NCI-H2196 (cell line): Measurements from ENCODE around the gene ST6GAL1.
"Not testable (repeated sequence)": the region's sequence is repeated elsewhere in the genome, so short reads cannot be mapped to it uniquely, and the experiment has no call there.

Experiments used
- DNase-seq: peaks from one replicate; lab custom pipeline; 2025; ENCODE audit not compliant: unreplicated experiment; lab: John Stamatoyannopoulos, UW

The ST6GAL1 gene

DNA sequence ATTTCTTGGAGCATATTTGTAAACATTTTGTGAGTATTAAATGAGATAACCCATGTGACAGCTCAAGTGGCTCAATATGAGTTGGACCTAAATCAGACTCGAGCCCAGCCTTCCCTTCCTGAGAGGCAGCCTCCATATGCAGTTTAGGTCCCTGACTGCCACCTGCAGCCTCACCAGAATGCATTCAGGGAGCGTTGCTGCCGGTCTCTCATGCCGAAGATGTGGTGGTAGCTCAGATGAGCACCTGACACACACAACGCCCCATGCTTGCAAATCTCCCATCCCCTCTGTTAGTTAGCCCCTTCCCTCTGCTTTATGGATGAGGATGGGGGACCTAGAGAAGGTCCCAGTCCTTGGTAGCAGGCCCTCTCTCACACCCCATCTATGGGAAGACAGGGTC lies 9.2 kb downstream of the ST6GAL1 start:
- DNase-seq: no peak

DNA sequence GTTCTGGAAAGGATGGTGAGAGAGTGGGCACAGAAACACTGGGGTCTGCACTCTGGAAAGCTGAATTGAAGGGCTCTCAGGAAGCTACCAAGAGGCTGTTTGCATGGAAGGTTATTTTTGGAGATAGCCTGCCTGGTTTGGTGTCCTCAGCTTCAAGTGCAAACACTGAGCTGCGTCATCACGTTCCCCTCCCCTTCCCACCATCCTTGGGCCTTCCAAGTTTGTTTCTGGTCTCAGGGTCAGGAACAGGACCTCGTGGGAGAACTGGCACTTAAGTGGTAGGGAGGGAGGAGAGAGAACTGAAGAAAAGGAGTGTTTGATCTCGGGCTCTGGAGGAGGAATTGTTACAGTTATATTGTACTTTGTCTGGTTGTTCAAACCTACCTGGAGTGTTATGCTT lies 10.6 kb downstream of the ST6GAL1 start:
- DNase-seq: no peak

- no peak for DNase-seq
Observed at GRCh38 chr3:186942168-186942567, 11.8 kb downstream of the ST6GAL1 start.

- DNase-seq: no peak
Observed at GRCh38 chr3:186945255-186945823, 15.0 kb downstream of the ST6GAL1 start.

GRCh38 chr3:186946756-186947375 lies 16.5 kb downstream of the ST6GAL1 start:
- no peak for DNase-seq

GRCh38 chr3:186949281-186949982 lies 19.1 kb downstream of the ST6GAL1 start:
- no peak for DNase-seq

DNA sequence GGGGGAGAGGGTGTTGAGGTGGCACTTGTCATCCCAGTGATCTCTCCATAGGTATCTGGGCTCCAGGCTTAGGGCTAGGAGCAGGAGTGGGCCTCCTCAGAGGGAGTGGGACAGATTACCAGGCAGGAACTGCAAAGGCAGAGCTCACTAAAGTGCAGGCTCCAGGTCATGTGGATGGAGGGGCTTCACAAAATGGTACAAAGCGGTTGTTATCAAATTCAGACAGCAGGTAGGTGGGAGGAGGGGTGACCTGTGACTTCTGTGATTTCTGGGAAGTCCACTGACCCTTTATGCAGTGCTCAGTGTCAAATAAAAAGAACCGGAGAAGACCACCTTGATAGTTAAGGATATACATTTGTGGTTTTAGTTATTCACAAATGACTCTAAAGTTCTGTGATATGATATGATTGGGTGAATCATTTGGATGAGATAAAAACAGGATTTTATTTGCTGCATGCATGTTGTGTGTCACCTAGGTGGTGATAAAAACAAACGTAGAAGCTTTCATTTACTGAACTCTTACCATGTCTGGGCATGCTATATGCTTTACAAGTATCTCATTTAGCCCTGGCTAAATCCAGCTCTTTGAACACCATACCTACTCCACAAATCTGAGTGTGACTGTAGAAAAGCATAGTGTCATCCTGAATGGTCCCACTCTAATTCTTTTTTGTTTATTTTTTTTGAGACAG lies 20.2 kb downstream of the ST6GAL1 start:
- DNase-seq: no peak

GRCh38 chr3:186951640-186952552 lies 21.6 kb downstream of the ST6GAL1 start:
- DNase-seq: no peak

- DNase-seq: no peak
Observed at GRCh38 chr3:186953011-186953487, 22.7 kb downstream of the ST6GAL1 start.

DNA sequence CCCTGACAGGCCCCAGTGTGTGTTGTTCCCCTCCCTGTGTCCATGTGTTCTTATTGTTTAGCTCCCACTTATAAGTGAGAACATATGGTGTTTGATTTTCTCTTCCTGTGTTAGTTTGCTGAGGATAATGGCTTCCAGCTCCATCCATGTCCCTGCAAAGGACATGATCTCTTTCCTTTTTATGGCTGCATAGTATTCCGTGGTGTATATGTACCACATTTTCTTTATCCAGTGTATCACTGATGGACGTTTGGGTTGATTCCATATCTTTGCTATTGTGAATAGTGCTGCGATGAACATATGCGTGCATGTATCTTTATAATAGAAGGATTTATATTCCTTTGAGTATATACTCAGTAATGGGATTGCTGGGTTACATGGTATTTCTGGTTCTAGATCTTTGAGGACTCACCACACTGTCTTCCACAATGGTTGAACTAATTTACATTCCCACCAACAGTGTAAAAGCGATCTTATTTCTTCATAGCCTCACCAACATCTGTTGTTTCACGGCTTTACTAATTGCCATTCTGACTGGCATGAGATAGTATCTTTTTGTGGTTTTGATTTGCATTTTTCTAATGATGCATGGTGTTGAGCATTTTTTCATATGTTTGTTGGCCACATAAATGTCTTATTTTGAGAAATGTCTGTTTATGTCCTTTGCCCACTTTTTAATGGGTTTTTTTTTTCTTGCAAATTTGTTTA lies 23.8 kb downstream of the ST6GAL1 start:
- DNase-seq: not testable (repeated sequence)

DNA sequence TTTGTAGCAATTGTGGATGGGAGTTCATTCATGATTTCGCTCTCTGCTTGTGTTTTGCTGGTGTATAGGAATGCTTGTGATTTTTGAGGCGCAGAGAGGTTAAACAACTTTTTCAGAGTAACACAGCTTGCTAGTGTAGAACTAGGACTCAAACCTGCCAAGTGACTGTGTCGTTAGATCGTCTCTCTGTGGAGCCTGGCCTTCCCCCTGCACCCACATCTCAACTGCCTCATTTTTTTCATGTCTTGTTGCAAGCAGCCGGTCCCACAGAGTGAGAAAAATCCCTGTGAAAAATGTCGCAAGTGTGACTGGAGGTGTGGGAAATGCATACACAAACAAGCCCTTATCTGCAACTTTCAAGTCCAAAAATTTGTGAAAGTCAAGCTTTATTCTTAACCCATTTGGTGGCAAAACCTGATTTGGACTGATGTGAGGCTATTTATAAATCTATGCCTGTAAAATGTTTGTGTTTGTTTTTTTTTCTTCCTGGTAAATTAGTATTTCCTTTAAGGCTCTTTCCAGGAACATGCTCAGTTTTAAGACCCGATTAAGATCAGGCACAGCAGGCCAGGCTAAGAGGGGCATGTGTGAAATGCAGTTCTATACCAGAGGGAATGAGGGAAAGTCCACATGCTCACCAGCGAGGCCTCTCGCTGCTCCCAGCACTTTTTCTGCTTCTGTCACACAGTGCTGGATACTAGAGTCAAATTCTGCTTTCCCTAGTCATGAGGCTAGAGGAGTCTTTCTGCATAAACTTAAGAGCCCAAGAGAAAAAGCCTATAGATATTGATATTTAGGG lies 25.8 kb downstream of the ST6GAL1 start:
- no peak for DNase-seq

DNA sequence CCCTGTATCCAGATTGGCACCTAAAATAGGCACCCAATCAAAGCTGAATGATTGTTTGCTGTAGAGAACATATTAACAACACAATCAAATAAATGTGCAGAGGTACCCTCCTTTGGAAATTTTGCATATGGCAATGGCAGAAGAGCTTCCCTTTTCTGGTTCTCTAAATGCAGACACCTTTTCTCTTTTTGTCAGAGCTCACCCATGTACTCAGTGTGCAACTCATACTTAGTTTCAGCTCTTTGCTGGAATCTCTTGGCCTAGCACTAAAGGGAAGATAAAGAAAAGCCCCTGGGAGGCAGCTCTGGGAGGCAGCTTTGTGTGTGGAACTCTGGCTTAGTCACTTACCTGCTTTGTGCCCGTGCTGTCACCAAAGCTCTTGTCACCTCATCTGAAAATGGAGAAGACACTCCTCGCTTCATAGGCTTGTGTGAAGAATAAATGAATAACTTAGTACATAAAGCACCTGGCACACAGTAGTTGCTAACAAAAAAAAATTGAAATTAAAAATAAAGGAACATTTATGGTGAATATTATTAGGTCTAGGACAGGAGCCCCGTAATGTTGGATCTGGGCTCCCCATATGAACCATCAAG lies 28.8 kb downstream of the ST6GAL1 start:
- DNase-seq: no peak

DNA sequence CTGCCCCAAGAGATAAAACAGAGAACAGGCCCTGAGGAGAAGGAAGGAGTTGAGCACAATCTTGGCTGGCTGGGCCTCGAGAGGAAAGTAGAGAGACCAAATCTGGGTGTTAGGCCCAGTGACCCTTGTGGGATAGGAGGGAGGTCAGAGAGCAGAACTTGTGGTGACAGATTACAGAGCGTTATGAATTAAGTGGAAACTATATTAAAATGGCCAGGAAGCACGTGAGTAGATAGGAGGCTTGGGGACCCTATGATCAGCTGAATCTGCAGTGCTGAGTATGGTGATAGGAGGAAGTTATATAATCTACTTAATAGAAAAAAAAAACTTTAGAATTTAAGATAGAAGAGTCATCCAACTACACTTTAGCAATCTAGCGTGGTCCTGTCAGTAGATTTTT lies 30.0 kb downstream of the ST6GAL1 start:
- DNase-seq: no peak

- DNase-seq: no peak
Observed at GRCh38 chr3:186962445-186962844, 32.1 kb downstream of the ST6GAL1 start.

- DNase-seq: no peak
Observed at GRCh38 chr3:186963636-186964035, 33.3 kb downstream of the ST6GAL1 start.

DNA sequence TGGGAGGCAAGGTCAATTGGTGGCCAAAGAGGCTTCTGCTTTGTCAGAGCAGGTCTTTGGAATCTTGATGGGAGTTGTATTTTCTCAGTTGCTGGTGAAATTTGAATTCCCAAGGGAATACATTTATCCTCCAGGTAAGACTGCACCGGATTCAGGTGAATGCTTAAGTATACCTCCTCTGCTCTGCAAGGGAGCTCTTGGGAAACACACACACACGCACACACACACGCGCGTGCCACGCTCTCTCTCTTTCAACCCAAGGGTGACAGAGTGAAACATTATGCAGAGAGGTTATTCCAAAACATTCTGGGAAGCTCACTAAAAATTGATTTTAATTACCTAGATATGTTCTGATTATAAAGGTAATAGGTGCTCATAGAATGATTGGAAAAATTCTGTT lies 33.7 kb downstream of the ST6GAL1 start:
- DNase-seq: no peak

GRCh38 chr3:186964616-186965015 lies 34.3 kb downstream of the ST6GAL1 start:
- DNase-seq: no peak

- DNase-seq: no peak
Observed at GRCh38 chr3:186965141-186965879, 35.0 kb downstream of the ST6GAL1 start.
